Heart left ventricle (tissue), 16 donors: ENCODE results near the gene ACADM. TPM values are rescaled to one million over a fixed set of nuclear protein-coding genes. Genes with fewer than 3 reads are reported as not detected.
"Not testable (repeated sequence)": the region's sequence is repeated elsewhere in the genome, so short reads cannot be mapped to it uniquely, and the experiment has no call there.

Source experiments
- ATAC-seq, 4 donors: fragments of 200-7000 bp; cut with Tn5 transposase; one replicate each; pipeline ENCODE4 v1.9.1; 2020 to 2022; ENCODE audit warnings: moderate library complexity in 4 of 4, mild to moderate bottlenecking in 3 of 4, moderate number of reproducible peaks in 1 of 4
- DNase-seq, 5 donors: peaks; one replicate each; pipeline ENCODE4 v3.0.0-alpha.2; 2020
- H3K27ac ChIP-seq, 12 donors: fragments of 200-600 bp; sonication (generic) in 4 of 12; one replicate each; pipeline versions ENCODE4 v1.5.0 to v1.8.0; 2016 to 2022; ENCODE audit warnings: mild to moderate bottlenecking in 2 of 12
- H3K27me3 ChIP-seq, 9 donors: fragments of 200-600 bp; sonication (generic) in 2 of 9; one replicate each; pipeline versions ENCODE4 v1.5.1 to v1.8.0; 2016 to 2022; ENCODE audit warnings: mild to moderate bottlenecking in 3 of 9
- H3K36me3 ChIP-seq, 9 donors: fragments of 200-600 bp; sonication (generic) in 2 of 9; one replicate each; pipeline versions ENCODE4 v1.5.0 to v1.8.0; 2018 to 2022; ENCODE audit warnings: mild to moderate bottlenecking in 2 of 9
- H3K4me1 ChIP-seq, 12 donors: fragments of 200-600 bp; sonication (generic) in 4 of 12; one replicate each; pipeline versions ENCODE4 v1.5.0 to v1.8.0; 2016 to 2022; ENCODE audit warnings: mild to moderate bottlenecking in 3 of 12
- H3K4me3 ChIP-seq, 12 donors: fragments of 200-600 bp; sonication (generic) in 4 of 12; one replicate each; pipeline versions ENCODE4 v1.5.0 to v1.8.0; 2017 to 2022; ENCODE audit warnings: mild to moderate bottlenecking in 9 of 12, moderate library complexity in 4 of 12
- H3K9me3 ChIP-seq, 12 donors: fragments of 200-600 bp; sonication (generic) in 4 of 12; one replicate each; pipeline versions ENCODE4 v1.5.0 to v1.8.0; 2016 to 2022; ENCODE audit warnings: mild to moderate bottlenecking in 1 of 12
- CTCF ChIP-seq, 12 donors: fragments of 200-600 bp; sonication (generic) in 4 of 12; IDR thresholded peaks; one replicate each; pipeline versions ENCODE4 v1.5.0 to v1.8.0; 2018 to 2022; ENCODE audit warnings: antibody characterized with exemption in 12 of 12, mild to moderate bottlenecking in 5 of 12
- POLR2A ChIP-seq, 2 donors: fragments of 450-650 bp; IDR thresholded peaks; one replicate each; pipeline ENCODE4 v1.6.1; 2017; ENCODE audit warnings: antibody characterized with exemption in 2 of 2, mild to moderate bottlenecking in 2 of 2, moderate library complexity in 2 of 2
- WGBS, 4 donors: extraction: QIAGEN DNeasy Blood & Tissue Kit in 2 of 4; methylation state at CpG; one replicate each; pipeline versions ENCODE4 v1.1.5 to v1.1.7; 2013 to 2018; 5-methylcytosine and 5-hydroxymethylcytosine counted together
- intact Hi-C, 10 donors: fragments of 100-400 bp; cut with DNase I; formaldehyde crosslinking; loops; one replicate each; pipeline versions ENCODE4 v1.11.1 to v1.14.2; 2022
- long read RNA-seq, 3 donors: library from polyadenylated mRNA; unstranded; transcript quantifications; one replicate each; pipeline ENCODE4 v2.0.0, GENCODE V29; 2020 to 2021
- polyA plus RNA-seq, 2 donors: library from polyadenylated mRNA; stranded (reverse); fragments of 200-250 nt; gene quantifications; one replicate each; pipeline ENCODE4 v1.2.3, GENCODE V29; 2013
- total RNA-seq, 9 donors: library from RNA; depleted of rRNA in 2 of 9; stranded (reverse); fragments of >200 nt in 2 of 9; fragmentation: NEBNext Ultra II Directional in 3 of 9; extraction: Animal tissue kit (Norgen Biotek cat#: 25700) in 3 of 9; gene quantifications; one replicate each; pipeline versions ENCODE4 v1.1.0 to v1.2.4, GENCODE V29; 2016 to 2023
- donor health status: ischemic (EF 13 %, LVEDD 7.1; RV severe dilation, severe dysfunction).
- donor health status: healthy with polysubstance abuse.
- donor health status: DM: no; HTN: yes; CAD: no.
- donor health status: DM: no; HTN: no; CAD: no.
- donor health status: ischemic (EF 25% LVEDD 6.9; RV normal size, moderate dysfunction).
- donor health status: ischemic (EF 25% LVEDD 5.7; RV mildly dilated, moderate dysfunction).
- donor health status: healthy.
- donor health status: DM: yes; HTN: yes; CAD: no.
- donor health status: ischemic (EF 35%, LVEDD 5.7; RV mildly dilated, moderate dysfunction).
- donor health status: nonischemic (EF 11% LVEDD 7.7; RV severe dilation, severe dysfunction).
- donor health status: DM: yes; HTN: yes; CAD: no.
- donor health status: PGD.
- donor health status: ischemic (EF 29% LVEDD 5.4; RV normal size, mild dysfunction).
- donor health status: nonischemic (EF 23%, LVEDD 6.1; RV moderate dilation, normal function).

Gene ACADM
- total RNA-seq (100 to 1,000 TPM; 149 to 371 (median 253) TPM), polyA plus RNA-seq (10 to 100 TPM; 45.4 to 85.5 TPM)
- long read RNA-seq, donor 1, transcript ACADM-202 (12 exons, 2,619 nt) = major isoform, 343 of 390 reads
- long read RNA-seq, donor 1, partial matches to known transcripts = 31 of 390 reads
- long read RNA-seq, donor 1, other reads (novel, unspliced or antisense) = 13 of 390 reads
- long read RNA-seq, donor 2, transcript ACADM-203 (12 exons, 1,332 nt) = minor isoform, 10 of 1,454 reads
- long read RNA-seq, donor 2, transcript ACADM-202 (12 exons, 2,619 nt) = major isoform, 1,284 of 1,454 reads
- long read RNA-seq, donor 2, transcript ACADM-218 (11 exons, 2,535 nt) = minor isoform, 18 of 1,454 reads
- long read RNA-seq, donor 2, partial matches to known transcripts = 74 of 1,454 reads
- long read RNA-seq, donor 2, other reads (novel, unspliced or antisense) = 64 of 1,454 reads
- long read RNA-seq, donor 3, transcript ACADM-218 (11 exons, 2,535 nt) = minor isoform, 5 of 138 reads
- long read RNA-seq, donor 3, transcript ACADM-202 (12 exons, 2,619 nt) = major isoform, 119 of 138 reads
- long read RNA-seq, donor 3, partial matches to known transcripts = 9 of 138 reads
- long read RNA-seq, donor 3, other reads (novel, unspliced or antisense) = 3 of 138 reads

GRCh38 chr1:75724472-75725022 lies at the start of gene ACADM:
ACADM (plus strand) TSS chr1:75724709; CDS start chr1:75724788, 79 bp downstream.
- Histone ChIP-seq H3K4me1 (peaks cover 0 to 32% (median 21%) of the 10 kb centered on the region in 12 donors), H3K36me3 (peaks cover 0 to 4% (median 0%) of the 10 kb centered on the region in 9 donors), H3K9me3 (no peaks in the 10 kb centered on the region), H3K4me3 (peak within 1 kb of the TSS; percentile 62 to 89 (median 82)), H3K27ac (peak within 1 kb of the TSS; percentile 79 to 98 (median 94)), H3K27me3 (no peaks in the 10 kb centered on the region)
- intact Hi-C loops = loop anchor here in 9 of 10 donors (1.0 to 5.0 kb wide), 2 partner anchors 62 to 63 kb away; partner anchors contain the start of gene RABGGTB (in 9 of the 9)
- peak; percentile 91 to 95 (median 93) for DNase-seq
- peak in 1 of 12 donors; percentile 2 for TF ChIP-seq CTCF (IDR thresholded peaks at IDR 0.05)
- peak in 1 of 2 donors; percentile 83 for TF ChIP-seq POLR2A (IDR thresholded peaks at IDR 0.05)
- peak; percentile 97 to 99 (median 99) for ATAC-seq
- WGBS, 4 donors = 0 to 1% (median 0%) methylated on average over 30 to 48 of the region's 48 CpGs

GRCh38 chr1:75677443-75677842 lies 47.1 kb upstream of the ACADM start:
- Histone ChIP-seq H3K4me3 (no peak overlapping the region), H3K27me3 (no peaks in the 10 kb centered on the region), H3K27ac (no peak overlapping the region), H3K9me3 (no peaks in the 10 kb centered on the region), H3K4me1 (no peaks in the 10 kb centered on the region), H3K36me3 (no peaks in the 10 kb centered on the region)
- DNase-seq (no peak), ATAC-seq (no peak)
- 82 to 85% (median 83%) methylated on average over 5 of the region's 5 CpGs for WGBS, 4 donors
- intact Hi-C loops = no loop called here
- TF ChIP-seq CTCF (IDR thresholded peaks at IDR 0.05) (no peak), POLR2A (IDR thresholded peaks at IDR 0.05) (no peak)

GRCh38 chr1:75677964-75678363 lies 46.5 kb upstream of the ACADM start:
- H3K4me3 ChIP-seq, H3K36me3 ChIP-seq, intact Hi-C loops, H3K9me3 ChIP-seq, ATAC-seq, H3K4me1 ChIP-seq, H3K27me3 ChIP-seq, H3K27ac ChIP-seq, DNase-seq: not testable (repeated sequence)
- WGBS, 4 donors = 65 to 77% (median 72%) methylated on average over 7 to 10 of the region's 10 CpGs

- Histone ChIP-seq H3K36me3 (no peaks in the 10 kb centered on the region), H3K4me3 (no peak overlapping the region), H3K4me1 (no peaks in the 10 kb centered on the region), H3K27ac (no peak overlapping the region), H3K9me3 (no peaks in the 10 kb centered on the region), H3K27me3 (no peaks in the 10 kb centered on the region)
- no peak for TF ChIP-seq CTCF (IDR thresholded peaks at IDR 0.05)
- TF ChIP-seq POLR2A (IDR thresholded peaks at IDR 0.05) = no peak
- ATAC-seq = no peak
- DNase-seq = no peak
- intact Hi-C loops = no loop called here
These were observed 34.0 kb upstream of the ACADM start for GRCh38 chr1:75690547-75690946.
